ENCODE results near the gene PROCR. TPM values are rescaled to one million over a fixed set of nuclear protein-coding genes. Genes with fewer than 3 reads are reported as not detected.

The PROCR gene
- total and polyA plus RNA-seq, 10 of the 15 experiments (the other 5 are each of a cell fraction or from before 2014, with no cell fraction given), result 0.12 to 0.78 (median 0.35) TPM; not detected in 2

DNA sequence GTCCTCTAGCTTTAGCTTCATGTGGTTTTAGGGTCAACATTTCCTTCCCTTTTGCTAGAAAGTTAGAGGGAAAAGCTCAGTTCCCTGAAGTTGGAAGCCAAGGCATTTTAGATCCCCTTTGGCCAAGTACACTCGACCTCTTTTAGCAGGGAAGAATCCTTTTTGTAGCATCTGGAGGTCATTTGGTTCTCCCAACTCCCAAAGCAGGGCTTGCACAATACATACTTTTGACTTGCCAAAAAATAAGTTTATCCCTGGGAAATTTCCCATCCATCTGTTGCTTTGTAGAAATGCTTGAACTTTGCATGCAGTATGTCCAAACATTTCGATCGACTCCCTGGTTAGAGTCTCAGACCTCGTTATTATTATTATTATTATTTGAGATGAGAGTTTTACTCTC, 20.1 kb upstream of the PROCR start (continued):
- TF ChIP-seq BCLAF1 (IDR thresholded peaks at IDR 0.05) (no peak), RAD51 (IDR thresholded peaks at IDR 0.05) (no peak), TAF1 (IDR thresholded peaks at IDR 0.05; ENCODE audit: borderline replicate concordance, low read depth, low read length) (no peak), POLR2AphosphoS5 (IDR thresholded peaks at IDR 0.05; ENCODE audit: low read length) (no peak)
- TF ChIP-seq, protein P1, sequence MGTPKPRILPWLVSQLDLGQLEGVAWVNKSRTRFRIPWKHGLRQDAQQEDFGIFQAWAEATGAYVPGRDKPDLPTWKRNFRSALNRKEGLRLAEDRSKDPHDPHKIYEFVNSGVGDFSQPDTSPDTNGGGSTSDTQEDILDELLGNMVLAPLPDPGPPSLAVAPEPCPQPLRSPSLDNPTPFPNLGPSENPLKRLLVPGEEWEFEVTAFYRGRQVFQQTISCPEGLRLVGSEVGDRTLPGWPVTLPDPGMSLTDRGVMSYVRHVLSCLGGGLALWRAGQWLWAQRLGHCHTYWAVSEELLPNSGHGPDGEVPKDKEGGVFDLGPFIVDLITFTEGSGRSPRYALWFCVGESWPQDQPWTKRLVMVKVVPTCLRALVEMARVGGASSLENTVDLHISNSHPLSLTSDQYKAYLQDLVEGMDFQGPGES (IDR thresholded peaks at IDR 0.05), result no peak

DNA sequence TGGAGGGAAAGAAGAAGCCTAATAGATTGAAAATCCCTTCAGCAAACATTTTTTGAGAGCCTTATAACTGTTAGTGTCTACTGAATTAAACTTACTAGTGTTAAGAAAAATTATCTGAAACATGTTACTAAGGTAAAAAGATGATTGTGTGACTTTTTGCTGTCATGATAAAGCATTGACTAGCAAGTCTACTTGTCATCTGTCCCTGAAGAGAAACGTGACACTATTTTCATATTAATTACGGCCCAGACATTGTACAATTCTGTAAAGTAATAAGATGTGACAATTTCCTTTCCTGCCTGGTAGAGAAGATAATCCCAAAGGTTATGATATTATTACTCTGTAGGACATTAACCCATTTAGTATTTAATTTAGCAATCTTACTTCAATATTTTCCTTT, 15.9 kb upstream of the PROCR start:
- Histone ChIP-seq H3K79me2 (ENCODE audit: control insufficient read depth, insufficient read depth, low read length) (no peaks in the 10 kb centered on the region), H3K4me2 (ENCODE audit: control insufficient read depth, insufficient read depth) (no peak overlapping the region), H3K4me1 (ENCODE audit: control insufficient read depth, insufficient read depth, low read length) (no peaks in the 10 kb centered on the region), H2AFZ (ENCODE audit: control insufficient read depth, low read depth, low read length) (no peak overlapping the region), H3K4me3 (no peak overlapping the region), H3K9me3 (replicated peaks; ENCODE audit: control insufficient read depth, insufficient read depth, low read length) (no peaks in the 10 kb centered on the region), H3K27ac (ENCODE audit: control insufficient read depth, insufficient read depth) (no peak overlapping the region), H3K27me3 (replicated peaks in 1 of 2; ENCODE audit: control insufficient read depth in 2 of 2, insufficient read depth in 2 of 2, low read length in 1 of 2) (no peaks in the 10 kb centered on the region), H3K9ac (ENCODE audit: control insufficient read depth, insufficient read depth, low read length) (no peak overlapping the region), H3K36me3 (ENCODE audit: control insufficient read depth in 2 of 2, insufficient read depth in 2 of 2, low read length in 1 of 2) (no peaks in the 10 kb centered on the region), H4K20me1 (ENCODE audit: control insufficient read depth, insufficient read depth) (no peaks in the 10 kb centered on the region)
- SMC1A ChIA-PET (ENCODE audit: uncharacterized antibody, unreplicated experiment), result no interaction called here
- FAIRE-seq, result no peak
- in situ Hi-C loops (cut with MboI), result no loop called here
- DNase-seq (ENCODE audit: low read depth, low spot score), result no peak
- no peak for ATAC-seq
- intact Hi-C loops (cut with micrococcal nuclease; ENCODE audit: unreplicated experiment), result no loop called here
- 30% methylated on average over 2 of the region's 2 CpGs for WGBS (ENCODE audit: insufficient coverage, insufficient replicate concordance, low lambda C conversion rate, missing lambda C conversion rate)
- no TSS peak for BruUV-seq (replicated peaks)
- RAD21 ChIA-PET (ENCODE audit: unreplicated experiment), result no interaction called here
- CTCF ChIA-PET, result interaction anchor here (1.5 kb wide), 1 partner anchor 11 kb away, joined by 5 read pairs; no protein-coding TSS in a partner anchor
- POLR2A ChIA-PET, result no interaction called here
- TF ChIP-seq, protein P2, sequence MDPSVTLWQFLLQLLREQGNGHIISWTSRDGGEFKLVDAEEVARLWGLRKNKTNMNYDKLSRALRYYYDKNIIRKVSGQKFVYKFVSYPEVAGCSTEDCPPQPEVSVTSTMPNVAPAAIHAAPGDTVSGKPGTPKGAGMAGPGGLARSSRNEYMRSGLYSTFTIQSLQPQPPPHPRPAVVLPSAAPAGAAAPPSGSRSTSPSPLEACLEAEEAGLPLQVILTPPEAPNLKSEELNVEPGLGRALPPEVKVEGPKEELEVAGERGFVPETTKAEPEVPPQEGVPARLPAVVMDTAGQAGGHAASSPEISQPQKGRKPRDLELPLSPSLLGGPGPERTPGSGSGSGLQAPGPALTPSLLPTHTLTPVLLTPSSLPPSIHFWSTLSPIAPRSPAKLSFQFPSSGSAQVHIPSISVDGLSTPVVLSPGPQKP (IDR thresholded peaks at IDR 0.05; ENCODE audit: low read depth, low read length), result no peak
- no peak for TF ChIP-seq NR2C2 (IDR thresholded peaks at IDR 0.05; ENCODE audit: borderline replicate concordance, control insufficient read depth, insufficient read length, low read depth)
- no peak for TF ChIP-seq BRCA1 (IDR thresholded peaks at IDR 0.05; ENCODE audit: low read depth, low read length)
- no peak for TF ChIP-seq ATF3 (IDR thresholded peaks at IDR 0.05; ENCODE audit: borderline replicate concordance, extremely low read depth, low read depth, low read length)
- no peak for TF ChIP-seq HDGF (IDR thresholded peaks at IDR 0.05)
- no peak for TF ChIP-seq USF2 (IDR thresholded peaks at IDR 0.05; ENCODE audit: borderline replicate concordance, low read depth, low read length)
- TF ChIP-seq TARDBP (IDR thresholded peaks at IDR 0.05; ENCODE audit: borderline replicate concordance), result no peak
- TF ChIP-seq YBX1 (IDR thresholded peaks at IDR 0.05), result no peak
- no peak for TF ChIP-seq RELA (IDR thresholded peaks at IDR 0.05; ENCODE audit: borderline replicate concordance, partially characterized antibody)
- TF ChIP-seq KAT2A (conservative IDR thresholded peaks at IDR 0.05; ENCODE audit: control insufficient read depth, low read depth, low read length), result no peak
- TF ChIP-seq PAX8 (IDR thresholded peaks at IDR 0.05), result no peak
- TF ChIP-seq FOXK2 (IDR thresholded peaks at IDR 0.05), result no peak

Measured in GM12878 (cell line).